SK-N-MC (cell line): Measurements from ENCODE around the gene CAMK2B.

ENCODE experiments used
- EZH2 ChIP-seq: fragments of 200-600 bp; sonication (generic); IDR thresholded peaks from one replicate; pipeline ENCODE4 v1.6.1; 2017; ENCODE audit warnings: antibody characterized with exemption
- FOXP2 ChIP-seq: optimal IDR thresholded peaks from 2 replicates; pipeline ENCODE3; 2011; ENCODE audit warnings: mild to moderate bottlenecking, moderate library complexity; ENCODE audit not compliant: insufficient read depth; ENCODE audit errors: extremely low read length, control extremely low read depth
- POLR2AphosphoS5 ChIP-seq: IDR thresholded peaks from 2 replicates; pipeline ENCODE4 v1.6.1; 2012; ENCODE audit warnings: mild to moderate bottlenecking, low read depth, low read length, borderline replicate concordance

DNA sequence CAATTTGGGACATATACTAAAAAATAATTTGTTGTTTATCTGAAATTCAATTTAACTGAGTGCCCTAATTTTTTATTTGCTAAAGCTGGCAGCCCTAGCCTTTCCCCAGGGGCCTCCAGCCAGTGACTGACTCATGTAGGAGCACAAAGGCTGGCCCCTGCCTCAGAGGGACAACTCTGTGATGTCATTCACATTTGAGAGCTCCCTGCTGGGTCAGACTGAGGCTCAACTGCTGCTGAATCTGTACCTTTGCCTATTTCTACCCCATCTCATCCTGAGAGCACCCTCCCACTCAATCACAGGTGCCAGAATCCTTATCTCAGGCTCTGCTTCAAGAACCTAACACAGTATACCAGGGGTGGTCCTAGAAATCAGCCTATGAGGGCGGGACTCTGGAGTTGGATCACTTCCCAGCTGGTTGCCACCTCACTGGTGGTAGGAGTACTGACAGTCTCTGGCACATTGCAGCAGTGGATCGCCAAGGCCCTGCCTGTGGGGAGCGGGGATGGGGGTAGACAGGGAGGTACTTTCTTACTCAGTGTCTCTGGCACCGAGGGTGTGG is 147.7 kb downstream of the CAMK2B start:
- TF ChIP-seq POLR2AphosphoS5: no peak
- TF ChIP-seq EZH2: no peak
- no peak for TF ChIP-seq FOXP2
